OCI-LY3 (cell line): Measurements from ENCODE around the gene ADGRB3.

Experiments
- EZH2phosphoT487 ChIP-seq: fragments of 200-600 bp; shearing (Covaris generic); IDR thresholded peaks from 2 replicates; pipeline ENCODE4 v1.6.1; 2018; ENCODE audit warnings: antibody characterized with exemption, mixed run types, low read depth
- TF ChIP-seq, protein P1 (sequence below): fragments of 200-600, 300-600 bp; sonication (generic); IDR thresholded peaks from 2 replicates; pipeline ENCODE4 v1.5.1; 2014; ENCODE audit warnings: antibody characterized with exemption, low read length, low read depth

DNA sequence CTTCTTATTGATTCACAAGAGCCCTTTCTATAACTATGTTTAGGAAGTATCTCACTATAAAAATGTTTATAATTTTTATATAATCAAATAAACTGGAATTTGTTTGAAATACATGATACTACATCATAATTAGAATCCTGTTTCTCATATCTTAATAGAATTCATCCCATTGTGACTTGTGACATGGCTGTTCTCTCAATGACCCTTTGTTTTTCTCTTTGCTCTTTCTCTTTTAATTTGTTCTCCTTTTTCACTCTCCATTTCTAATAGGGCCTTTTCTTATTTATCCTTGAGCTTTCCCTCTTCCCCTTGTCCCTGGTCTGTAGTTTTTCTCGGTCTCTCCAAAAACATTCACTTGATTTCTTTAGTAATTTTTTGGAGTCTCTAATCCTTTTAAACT, 111.3 kb downstream of the ADGRB3 start:
- TF ChIP-seq, protein P1, sequence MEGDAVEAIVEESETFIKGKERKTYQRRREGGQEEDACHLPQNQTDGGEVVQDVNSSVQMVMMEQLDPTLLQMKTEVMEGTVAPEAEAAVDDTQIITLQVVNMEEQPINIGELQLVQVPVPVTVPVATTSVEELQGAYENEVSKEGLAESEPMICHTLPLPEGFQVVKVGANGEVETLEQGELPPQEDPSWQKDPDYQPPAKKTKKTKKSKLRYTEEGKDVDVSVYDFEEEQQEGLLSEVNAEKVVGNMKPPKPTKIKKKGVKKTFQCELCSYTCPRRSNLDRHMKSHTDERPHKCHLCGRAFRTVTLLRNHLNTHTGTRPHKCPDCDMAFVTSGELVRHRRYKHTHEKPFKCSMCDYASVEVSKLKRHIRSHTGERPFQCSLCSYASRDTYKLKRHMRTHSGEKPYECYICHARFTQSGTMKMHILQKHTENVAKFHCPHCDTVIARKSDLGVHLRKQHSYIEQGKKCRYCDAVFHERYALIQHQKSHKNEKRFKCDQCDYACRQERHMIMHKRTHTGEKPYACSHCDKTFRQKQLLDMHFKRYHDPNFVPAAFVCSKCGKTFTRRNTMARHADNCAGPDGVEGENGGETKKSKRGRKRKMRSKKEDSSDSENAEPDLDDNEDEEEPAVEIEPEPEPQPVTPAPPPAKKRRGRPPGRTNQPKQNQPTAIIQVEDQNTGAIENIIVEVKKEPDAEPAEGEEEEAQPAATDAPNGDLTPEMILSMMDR = no peak
- no peak for TF ChIP-seq EZH2phosphoT487
